Stimulated activated CD4-positive, alpha-beta T cell treated with anti-CD3 and anti-CD28 coated beads, Interleukin-12 subunit alpha, Interleukin-12 subunit beta, amount 100 ng/mL, for 48 hours (primary cell): ENCODE measurements around the gene ARFGAP2.

ENCODE experiments used
- DNase-seq, 3 donors: peaks; one replicate each; pipeline ENCODE4 v3.0.0-alpha.2; 2020; ENCODE audit warnings: low read depth in 2 of 3, low spot score in 1 of 3

The ARFGAP2 gene

DNA sequence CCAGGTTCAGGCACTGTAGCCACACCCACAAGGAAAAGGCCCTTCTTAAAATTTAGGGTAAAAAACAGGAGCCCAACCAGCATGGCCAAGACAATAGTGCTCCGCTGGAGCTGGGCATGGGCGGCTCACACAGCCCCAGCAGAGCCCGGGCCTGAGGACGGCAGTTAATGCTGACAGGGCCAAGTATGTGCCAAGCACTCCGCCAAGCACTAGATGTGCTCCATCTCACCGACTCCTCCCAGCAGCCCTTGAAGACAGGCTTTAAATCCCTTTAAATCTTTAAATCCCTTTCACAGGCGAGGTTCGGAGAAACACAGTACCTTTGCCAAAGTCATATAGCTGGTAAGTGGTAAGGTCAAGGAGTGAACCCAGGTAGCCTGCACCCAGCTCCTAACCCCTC is 4.8 kb downstream of the ARFGAP2 start:
- no peak for DNase-seq

DNA sequence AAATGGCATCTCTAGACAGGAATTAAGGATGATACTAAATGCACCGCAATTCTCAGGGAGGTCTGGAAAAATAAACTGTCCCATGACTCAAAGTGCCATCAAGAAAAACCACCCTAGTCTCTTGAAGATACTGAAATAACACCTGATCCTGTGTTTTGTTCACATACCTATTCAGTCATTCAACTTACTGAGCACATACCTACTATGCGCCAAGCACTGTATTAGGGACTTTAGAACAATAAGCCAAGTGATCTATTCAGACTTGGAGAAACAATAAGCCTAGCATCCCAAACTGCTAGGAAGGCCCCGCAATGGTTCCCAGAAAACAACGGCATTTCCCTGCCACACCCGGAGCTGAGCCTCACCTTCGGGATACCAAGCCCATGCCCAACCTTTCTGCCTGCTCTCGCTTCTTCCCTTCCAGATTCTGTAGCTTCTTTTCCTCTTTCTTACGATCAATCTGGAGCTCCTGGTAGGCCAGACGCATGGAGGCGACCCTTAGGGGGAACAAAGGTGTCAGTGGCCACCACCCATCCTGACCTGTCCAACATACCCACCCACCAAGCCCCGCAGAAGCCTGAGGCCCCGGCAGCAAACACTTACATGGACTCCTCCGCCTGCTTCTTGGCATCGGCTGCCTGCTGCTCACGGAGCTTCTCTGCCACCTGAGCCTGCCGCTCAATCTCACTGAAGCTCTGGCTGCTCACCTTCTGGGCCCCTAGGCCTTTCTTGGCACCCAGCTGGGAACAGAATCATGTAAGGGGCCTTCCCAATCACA is 5.4 kb downstream of the ARFGAP2 start:
- DNase-seq: no peak

- DNase-seq: no peak
Observed at GRCh38 chr11:47166368-47166767, 10.3 kb downstream of the ARFGAP2 start.

DNA sequence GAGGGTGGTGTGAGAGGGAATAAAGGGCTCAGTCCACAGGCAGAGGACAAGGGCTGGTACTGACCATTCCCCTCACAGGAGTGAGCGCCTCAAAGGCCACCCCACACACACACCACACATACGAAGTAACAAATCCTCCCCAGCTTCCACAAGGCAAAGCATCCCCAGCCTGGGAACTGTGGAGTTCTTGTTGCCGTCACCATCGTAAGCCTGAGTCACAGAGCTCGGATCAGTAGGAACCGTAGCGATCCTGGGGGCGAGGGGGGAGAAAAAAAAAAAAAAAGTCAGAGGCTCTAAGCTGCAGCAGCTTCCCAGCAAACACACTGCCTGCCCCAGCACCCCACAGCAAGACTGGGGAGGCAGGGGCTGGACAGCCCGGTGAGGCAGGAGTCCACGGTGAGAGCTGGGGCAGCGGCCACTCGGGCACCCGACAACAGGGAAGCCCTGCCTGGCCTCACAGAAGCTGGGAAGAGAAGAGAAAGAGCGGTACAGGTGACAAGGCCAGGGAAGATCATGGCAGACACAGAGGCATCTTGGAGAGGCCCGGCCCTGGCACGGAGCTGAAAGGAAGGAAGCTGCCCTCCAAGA is 11.3 kb downstream of the ARFGAP2 start:
- DNase-seq: no peak

- no peak for DNase-seq
Observed at GRCh38 chr11:47164321-47164720, 12.4 kb downstream of the ARFGAP2 start.

- DNase-seq: no peak
Observed at GRCh38 chr11:47163898-47164297, 12.8 kb downstream of the ARFGAP2 start.

GRCh38 chr11:47163193-47163592 is 13.5 kb downstream of the ARFGAP2 start:
- no peak for DNase-seq

DNA sequence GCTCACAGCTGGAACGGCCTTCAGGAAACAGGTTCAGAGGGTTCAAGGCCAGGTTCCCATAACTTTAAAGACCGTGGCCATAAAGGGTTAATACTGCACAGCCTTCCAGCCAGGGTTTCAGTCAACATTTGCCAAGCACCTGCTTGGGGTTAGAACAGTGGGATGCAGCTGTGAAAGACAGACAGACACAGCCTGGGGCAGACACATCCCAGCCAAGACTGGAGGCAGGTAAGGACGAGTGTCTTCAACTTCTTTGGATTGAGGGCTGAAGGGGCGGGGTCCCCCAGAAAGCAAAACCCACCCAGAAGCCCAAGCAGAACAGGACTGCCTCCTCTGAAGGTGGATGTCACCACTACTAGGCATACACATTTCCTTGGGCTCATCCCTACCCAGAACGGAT is 14.3 kb downstream of the ARFGAP2 start:
- DNase-seq: no peak

GRCh38 chr11:47161890-47162289 is 14.8 kb downstream of the ARFGAP2 start:
- DNase-seq: no peak

GRCh38 chr11:47161134-47161854 is 15.4 kb downstream of the ARFGAP2 start:
- peak; percentile 40 to 60 (median 42) for DNase-seq

- no peak for DNase-seq
Observed at GRCh38 chr11:47160753-47161133, 15.9 kb downstream of the ARFGAP2 start.

GRCh38 chr11:47158242-47158641 is 18.4 kb downstream of the ARFGAP2 start:
- no peak for DNase-seq

GRCh38 chr11:47157805-47158204 is 18.9 kb downstream of the ARFGAP2 start:
- no peak for DNase-seq

DNA sequence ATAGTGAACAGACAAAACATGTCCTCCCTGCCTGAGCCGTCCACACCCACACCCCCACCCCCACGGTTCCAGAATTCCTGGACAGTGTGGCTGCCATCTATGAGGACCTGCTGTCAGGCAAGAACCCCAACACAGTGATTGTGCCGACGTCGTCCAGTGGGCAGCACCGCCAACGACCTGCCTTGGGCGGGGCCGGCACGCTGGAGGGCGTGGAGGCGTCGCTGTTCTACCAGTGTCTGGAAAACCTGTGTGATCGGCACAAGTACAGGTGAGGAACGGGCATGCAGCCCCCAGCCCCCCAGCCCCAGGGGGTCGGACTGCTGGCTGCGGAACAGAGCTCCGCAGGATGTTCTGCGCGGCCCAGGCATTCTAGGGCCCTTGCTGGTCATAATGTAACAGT is 19.7 kb downstream of the ARFGAP2 start:
- no peak for DNase-seq

GRCh38 chr11:47156333-47156732 is 20.3 kb downstream of the ARFGAP2 start:
- DNase-seq: no peak

DNA sequence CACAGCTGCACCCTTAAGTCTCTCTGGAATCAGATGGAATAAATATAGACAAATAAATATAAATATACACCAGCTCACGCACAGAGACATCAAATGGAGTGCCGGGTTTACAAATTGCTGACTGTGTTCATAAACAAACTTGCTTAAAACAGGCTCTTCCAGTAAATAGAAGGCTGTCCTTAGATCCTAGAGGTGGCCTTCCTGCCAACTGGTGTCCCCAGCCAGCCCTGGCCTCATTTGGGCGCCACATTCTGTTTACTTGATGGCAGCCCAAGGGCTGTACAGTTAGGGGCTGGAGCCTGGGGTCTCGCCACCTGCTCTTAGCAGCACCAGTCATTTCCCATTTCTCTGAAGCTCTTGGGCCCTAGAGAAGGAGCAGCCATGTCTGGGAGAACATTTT is 20.8 kb downstream of the ARFGAP2 start:
- no peak for DNase-seq

- no peak for DNase-seq
Observed at GRCh38 chr11:47154616-47155570, 21.8 kb downstream of the ARFGAP2 start.

GRCh38 chr11:47152953-47153950 is 23.4 kb downstream of the ARFGAP2 start:
- peak; percentile 35 to 58 (median 56) for DNase-seq

DNA sequence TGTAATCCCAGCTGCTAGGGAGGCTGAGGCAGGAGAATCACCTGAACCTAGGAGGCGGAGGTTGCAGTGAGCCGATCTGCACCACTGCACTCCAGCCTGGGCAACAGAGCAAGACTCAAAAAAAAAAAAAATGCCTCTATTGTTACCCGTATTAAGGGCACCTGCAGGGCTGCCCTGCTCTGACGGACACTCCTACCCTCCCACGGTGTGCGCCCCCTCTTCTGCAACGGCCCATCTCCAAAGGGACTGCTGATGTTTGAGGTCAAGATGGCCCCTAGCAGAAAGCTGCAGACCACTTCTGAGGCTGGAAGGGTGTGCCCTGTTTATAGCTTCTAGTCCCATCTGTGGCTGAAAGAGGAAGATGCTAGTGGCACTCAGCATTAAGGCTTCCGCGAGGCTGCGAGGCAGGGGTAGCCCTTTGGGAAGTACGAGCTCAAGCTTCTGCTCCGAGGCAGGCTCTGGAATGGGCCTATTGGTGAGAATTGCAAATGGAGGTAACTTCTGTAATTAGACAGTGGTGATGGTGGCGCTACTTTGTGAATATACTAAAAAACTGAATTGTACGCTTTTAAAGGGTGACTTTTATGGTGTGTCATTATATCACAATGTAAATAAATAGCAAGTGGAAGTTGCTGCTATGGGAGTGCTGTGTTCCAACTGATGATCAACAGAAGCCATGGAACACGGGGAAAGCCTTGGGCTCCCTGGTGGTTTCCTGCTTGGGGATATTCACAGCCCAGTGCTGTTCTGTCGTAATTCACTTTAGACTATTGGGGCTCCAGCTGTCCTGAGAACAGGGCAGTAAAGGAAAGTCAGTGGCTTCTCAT is 24.3 kb downstream of the ARFGAP2 start:
- DNase-seq: no peak
